Measurements from ENCODE around the gene LMO3.

- TF ChIP-seq MAFK (IDR thresholded peaks at IDR 0.05; ENCODE audit: low read depth, low read length) (no peak), CTCF (conservative IDR thresholded peaks at IDR 0.05; ENCODE audit: low read depth, low read length) (no peak), CHD1 (IDR thresholded peaks at IDR 0.05; ENCODE audit: low read depth, low read length) (no peak), POLR2A (IDR thresholded peaks at IDR 0.05; ENCODE audit: low read depth, low read length) (no peak), BHLHE40 (IDR thresholded peaks at IDR 0.05; ENCODE audit: low read depth, low read length) (no peak), FOS (IDR thresholded peaks at IDR 0.05; ENCODE audit: low read depth, low read length) (no peak), MXI1 (IDR thresholded peaks at IDR 0.05; ENCODE audit: borderline replicate concordance, low read depth, low read length) (no peak), MAZ (IDR thresholded peaks at IDR 0.05; ENCODE audit: borderline replicate concordance, low read depth, low read length) (no peak), CEBPB (IDR thresholded peaks at IDR 0.05; ENCODE audit: low read depth, low read length) (no peak)
- TF ChIP-seq, protein P1, sequence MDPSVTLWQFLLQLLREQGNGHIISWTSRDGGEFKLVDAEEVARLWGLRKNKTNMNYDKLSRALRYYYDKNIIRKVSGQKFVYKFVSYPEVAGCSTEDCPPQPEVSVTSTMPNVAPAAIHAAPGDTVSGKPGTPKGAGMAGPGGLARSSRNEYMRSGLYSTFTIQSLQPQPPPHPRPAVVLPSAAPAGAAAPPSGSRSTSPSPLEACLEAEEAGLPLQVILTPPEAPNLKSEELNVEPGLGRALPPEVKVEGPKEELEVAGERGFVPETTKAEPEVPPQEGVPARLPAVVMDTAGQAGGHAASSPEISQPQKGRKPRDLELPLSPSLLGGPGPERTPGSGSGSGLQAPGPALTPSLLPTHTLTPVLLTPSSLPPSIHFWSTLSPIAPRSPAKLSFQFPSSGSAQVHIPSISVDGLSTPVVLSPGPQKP (IDR thresholded peaks at IDR 0.05; ENCODE audit: borderline replicate concordance, low read depth, low read length) = no peak
- TF ChIP-seq, protein P2, sequence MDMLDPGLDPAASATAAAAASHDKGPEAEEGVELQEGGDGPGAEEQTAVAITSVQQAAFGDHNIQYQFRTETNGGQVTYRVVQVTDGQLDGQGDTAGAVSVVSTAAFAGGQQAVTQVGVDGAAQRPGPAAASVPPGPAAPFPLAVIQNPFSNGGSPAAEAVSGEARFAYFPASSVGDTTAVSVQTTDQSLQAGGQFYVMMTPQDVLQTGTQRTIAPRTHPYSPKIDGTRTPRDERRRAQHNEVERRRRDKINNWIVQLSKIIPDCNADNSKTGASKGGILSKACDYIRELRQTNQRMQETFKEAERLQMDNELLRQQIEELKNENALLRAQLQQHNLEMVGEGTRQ (IDR thresholded peaks at IDR 0.05; ENCODE audit: low read depth, low read length) = no peak
These were observed 3.1 kb upstream of the LMO3 start for GRCh38 chr12:16608946-16609539.
